ENCODE measurements around the gene EXOC3L4.
A peak's percentile ranks its signal among the peaks of the same experiment; 100 is the strongest.
"Not testable (repeated sequence)": the region's sequence is repeated elsewhere in the genome, so short reads cannot be mapped to it uniquely, and the experiment has no call there.

EXOC3L4 gene

DNA sequence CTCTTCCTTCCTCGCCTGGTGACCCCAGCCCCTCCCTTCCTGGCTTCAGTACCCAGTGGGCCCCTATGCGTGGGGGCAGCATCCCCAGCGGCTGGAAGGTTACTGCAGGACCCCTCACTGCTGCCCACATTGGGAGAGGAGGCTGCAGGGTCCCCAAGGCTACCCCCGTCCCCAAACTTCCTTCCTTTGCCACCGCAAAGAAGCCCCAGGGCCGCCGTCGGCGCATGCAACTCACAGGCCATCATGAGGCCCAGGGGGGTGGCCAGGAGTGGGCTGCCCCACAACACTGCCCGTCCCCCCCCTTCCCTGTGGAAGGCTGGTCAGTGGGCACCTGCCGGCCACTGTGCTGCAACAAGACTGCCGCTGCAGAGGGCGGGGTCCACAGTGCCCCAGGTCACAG lies 19.2 kb downstream of the EXOC3L4 start:
- DNase-seq (ENCODE audit: low read depth): no peak
- H3K4me3 ChIP-seq (ENCODE audit: low read depth, low read length): no peak overlapping the region
- TF ChIP-seq, protein P1, sequence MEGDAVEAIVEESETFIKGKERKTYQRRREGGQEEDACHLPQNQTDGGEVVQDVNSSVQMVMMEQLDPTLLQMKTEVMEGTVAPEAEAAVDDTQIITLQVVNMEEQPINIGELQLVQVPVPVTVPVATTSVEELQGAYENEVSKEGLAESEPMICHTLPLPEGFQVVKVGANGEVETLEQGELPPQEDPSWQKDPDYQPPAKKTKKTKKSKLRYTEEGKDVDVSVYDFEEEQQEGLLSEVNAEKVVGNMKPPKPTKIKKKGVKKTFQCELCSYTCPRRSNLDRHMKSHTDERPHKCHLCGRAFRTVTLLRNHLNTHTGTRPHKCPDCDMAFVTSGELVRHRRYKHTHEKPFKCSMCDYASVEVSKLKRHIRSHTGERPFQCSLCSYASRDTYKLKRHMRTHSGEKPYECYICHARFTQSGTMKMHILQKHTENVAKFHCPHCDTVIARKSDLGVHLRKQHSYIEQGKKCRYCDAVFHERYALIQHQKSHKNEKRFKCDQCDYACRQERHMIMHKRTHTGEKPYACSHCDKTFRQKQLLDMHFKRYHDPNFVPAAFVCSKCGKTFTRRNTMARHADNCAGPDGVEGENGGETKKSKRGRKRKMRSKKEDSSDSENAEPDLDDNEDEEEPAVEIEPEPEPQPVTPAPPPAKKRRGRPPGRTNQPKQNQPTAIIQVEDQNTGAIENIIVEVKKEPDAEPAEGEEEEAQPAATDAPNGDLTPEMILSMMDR (IDR thresholded peaks at IDR 0.05; ENCODE audit: insufficient read depth, low read depth, low read length, missing control alignments): no peak

DNA sequence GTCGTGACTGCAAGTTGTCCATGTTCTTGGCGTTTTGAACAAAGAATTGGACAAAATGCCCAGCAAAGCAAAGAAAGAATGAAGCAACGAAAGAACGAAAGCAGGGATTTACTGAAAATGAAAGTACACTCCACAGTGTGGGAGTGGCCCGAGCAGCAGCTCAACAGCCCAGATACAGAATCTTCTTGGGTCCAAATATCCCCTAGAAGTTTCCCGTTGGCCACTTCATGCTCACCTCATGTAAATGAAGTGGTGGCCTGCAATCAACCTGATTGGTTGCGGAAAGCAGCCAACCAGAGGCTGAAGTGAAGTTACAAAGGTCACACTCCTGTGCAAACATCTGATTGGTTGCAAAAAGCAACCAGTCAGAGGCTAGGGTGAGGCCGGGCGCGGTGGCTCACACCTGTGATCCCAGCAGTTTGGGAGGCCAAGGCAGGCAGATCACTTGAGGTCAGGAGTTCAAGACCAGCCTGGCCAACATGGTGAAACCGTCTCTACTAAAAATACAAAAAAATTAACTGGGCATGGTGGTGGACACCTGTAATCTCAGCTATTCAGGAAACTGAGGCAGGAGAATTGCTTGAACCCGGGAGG lies 20.7 kb downstream of the EXOC3L4 start:
- DNase-seq (ENCODE audit: low read depth): peak; percentile 86
- H3K4me3 ChIP-seq (ENCODE audit: low read depth, low read length): peak overlapping the region; percentile 28

DNA sequence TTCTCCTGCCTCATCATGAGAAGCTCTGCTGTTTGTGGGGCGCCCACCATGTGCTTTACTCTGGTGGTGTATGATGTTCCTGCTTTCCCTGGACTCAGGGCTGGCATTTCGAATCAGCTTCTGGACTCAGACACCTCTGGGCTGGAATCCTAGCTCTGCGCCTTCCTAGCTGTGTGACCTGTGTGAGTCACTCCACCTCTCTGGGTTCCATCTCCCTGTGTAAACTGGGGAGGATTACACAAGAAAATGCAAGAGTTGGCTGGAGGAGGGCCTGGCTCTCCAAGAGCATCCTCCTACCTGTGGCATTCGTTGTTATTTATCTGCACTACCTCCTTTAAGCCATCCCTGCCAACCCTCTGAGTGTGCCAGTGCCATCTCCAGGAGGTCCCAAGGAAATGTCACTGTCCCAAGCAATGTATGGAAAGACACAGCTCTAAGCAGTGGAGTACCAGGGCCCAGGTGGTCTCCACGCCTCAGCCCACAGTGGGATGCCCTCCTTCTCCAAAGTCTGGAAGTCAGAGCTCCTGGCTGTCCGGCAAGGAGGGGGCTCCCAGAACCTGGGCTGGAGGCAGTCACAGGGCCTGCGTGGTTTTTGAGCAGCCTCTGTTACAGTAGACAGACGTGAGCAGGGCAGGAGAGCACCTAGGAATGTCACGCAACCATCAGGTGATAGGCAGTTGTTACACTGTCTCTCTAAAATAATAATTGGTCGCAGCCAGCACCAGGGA lies 21.5 kb downstream of the EXOC3L4 start:
- no peak for DNase-seq (ENCODE audit: low read depth)
- H3K4me3 ChIP-seq (ENCODE audit: low read depth, low read length): no peak overlapping the region
- TF ChIP-seq, protein P1 (IDR thresholded peaks at IDR 0.05; ENCODE audit: insufficient read depth, low read depth, low read length, missing control alignments): no peak

DNA sequence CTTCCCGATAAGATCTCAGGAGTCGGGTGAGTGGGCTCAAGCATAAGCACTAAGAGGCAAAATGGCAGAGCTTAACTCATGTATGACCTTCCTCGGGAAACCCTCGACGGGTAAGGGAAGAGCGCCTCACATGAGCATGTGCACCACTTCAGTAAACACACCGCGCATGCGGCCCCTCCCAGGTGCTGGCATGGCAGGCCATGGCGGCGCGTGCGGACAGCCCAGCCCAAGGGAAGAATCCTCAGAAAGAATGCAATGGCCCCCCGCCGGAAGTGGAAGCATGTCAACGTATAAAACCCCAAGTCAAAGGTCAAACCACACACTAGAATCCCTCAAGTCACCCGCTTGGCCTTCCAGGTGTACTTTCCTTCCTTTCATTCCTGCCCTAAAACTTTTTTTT lies 22.1 kb downstream of the EXOC3L4 start:
- DNase-seq (ENCODE audit: low read depth): no peak
- TF ChIP-seq, protein P1 (IDR thresholded peaks at IDR 0.05; ENCODE audit: insufficient read depth, low read depth, low read length, missing control alignments): no peak

DNA sequence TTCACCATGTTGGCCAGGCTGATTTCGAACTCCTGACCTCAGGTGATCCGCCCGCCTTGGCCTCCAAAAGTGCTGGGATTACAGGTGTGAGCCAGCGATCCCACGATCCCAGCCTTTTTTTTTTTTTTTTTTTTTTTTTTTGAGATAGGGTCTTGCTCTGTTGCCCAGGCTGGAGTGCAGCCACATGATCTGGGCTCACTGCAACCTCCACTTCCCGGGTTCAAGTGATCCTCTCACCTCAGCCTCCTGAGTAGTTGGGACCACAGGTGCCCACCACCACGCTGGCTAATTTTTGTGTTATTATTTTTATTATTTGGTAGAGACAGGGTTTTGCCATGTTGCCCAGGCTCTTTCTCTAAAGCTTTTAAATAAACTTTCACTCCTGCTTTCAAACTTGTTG lies 23.0 kb downstream of the EXOC3L4 start:
- not testable (repeated sequence) for H3K4me3 ChIP-seq (ENCODE audit: low read depth, low read length); DNase-seq (ENCODE audit: low read depth)

More for the DNA sequence above, 22.1 kb downstream of the EXOC3L4 start:
- no peak overlapping the region for H3K4me3 ChIP-seq (ENCODE audit: low read depth, low read length)

DNA sequence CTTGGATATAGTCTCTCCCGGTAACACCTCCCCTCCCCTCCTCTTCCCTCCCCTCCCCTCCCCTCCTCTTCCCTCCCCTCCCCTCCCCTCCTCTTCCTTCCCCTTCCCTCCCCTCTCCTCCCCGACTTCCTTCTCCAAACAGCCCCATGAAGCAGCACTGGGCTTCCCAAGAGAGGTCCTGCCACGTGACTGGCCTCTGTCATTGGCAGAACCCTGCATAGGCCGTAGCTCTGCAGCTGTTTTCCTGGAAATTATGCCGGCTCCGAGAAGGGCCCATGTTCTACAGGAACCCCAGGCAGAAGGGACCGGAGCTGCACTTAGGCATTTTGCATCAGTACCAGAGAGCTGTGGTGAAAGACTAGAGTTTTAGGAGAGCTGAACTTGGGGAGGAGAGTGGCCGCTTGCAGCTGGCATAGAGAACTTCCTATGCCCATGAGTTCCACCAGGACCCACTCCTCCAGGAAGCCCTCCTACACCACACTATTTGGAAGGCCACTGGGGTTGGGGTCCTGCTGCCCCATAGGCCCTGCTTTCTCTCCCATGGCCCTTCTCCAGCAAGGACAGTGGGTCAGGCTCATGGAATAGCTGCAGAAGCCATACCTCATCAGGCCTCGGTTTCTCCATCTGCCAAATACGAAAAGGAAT lies 23.6 kb downstream of the EXOC3L4 start:
- DNase-seq (ENCODE audit: low read depth): no peak
- TF ChIP-seq, protein P1 (IDR thresholded peaks at IDR 0.05; ENCODE audit: insufficient read depth, low read depth, low read length, missing control alignments): no peak
- H3K4me3 ChIP-seq (ENCODE audit: low read depth, low read length): no peak overlapping the region

DNA sequence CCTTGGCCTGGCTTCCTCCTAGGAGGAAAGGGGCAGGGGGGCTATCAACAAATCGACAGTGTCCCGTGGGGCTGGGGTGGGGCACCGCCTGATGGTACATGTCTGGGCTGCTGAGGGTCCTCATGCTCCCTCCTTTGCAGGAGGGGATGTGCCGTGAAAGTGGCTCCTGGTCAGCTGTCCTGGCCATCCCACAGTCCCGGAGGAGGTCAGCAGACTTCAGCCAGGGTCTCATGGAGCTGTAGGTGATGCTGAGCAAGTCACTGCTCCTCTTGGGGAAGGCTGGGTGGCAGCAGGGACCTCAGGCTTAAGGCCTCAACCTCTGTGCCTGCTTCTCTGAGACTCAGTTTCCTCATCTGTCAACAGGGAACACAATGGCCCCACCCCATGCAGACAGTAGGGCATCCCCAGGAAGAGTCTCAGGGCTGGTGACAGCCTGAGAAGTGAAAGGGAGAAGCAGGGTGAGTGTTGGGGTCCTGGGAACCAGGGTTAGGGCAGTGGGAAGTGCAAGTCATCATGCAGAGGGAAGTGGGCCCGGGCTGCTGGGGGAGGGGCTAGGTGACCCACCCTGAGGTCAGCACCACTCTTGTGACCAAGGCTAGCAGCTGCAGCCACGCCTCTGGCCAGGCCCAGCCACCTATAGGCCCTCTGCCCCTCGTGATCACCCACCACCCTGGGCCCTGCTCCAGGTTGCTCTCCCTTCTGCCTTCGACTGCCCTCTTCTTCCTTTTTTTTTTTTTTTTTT lies 24.3 kb downstream of the EXOC3L4 start:
- H3K4me3 ChIP-seq (ENCODE audit: low read depth, low read length): no peak overlapping the region
- TF ChIP-seq, protein P1 (IDR thresholded peaks at IDR 0.05; ENCODE audit: insufficient read depth, low read depth, low read length, missing control alignments): no peak
- DNase-seq (ENCODE audit: low read depth): no peak

DNA sequence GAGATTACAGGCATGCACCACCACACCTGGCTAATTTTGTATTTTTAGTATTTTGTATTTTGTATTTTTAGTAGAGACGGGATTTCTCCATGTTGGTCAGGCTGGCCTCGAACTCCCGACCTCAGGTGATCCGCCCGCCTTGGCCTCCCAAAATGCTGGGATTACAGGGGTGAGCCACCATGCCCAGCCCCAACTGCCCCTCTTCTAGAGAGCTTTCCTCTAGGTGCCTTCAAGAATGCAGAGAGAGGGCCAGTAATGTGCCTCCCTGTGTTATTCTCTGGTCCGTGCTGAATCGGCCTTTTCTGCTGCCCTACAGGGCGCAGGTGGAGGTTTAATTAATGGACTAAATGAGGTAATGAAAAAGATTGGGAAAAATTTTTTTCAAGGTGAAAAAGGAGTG lies 25.0 kb downstream of the EXOC3L4 start:
- not testable (repeated sequence) for DNase-seq (ENCODE audit: low read depth)

More for the DNA sequence above, 25.0 kb downstream of the EXOC3L4 start:
- H3K4me3 ChIP-seq (ENCODE audit: low read depth, low read length): not testable (repeated sequence)
